Gastroesophageal sphincter (tissue), 4 donors: ENCODE measurements around the gene AGAP2. TPM values are rescaled to one million over a fixed set of nuclear protein-coding genes. Genes with fewer than 3 reads are reported as not detected.
"Not testable (repeated sequence)": the region's sequence is repeated elsewhere in the genome, so short reads cannot be mapped to it uniquely, and the experiment has no call there.

Experiments
- ATAC-seq: fragments of 150-250 bp; one replicate; pipeline ENCODE4 v1.9.1; 2016; ENCODE audit warnings: mild to moderate bottlenecking, moderate library complexity
- H3K27ac ChIP-seq, 4 donors: fragments of 200-600 bp; sonication (generic) in 3 of 4; 1 replicate in 3 of 4; 2 replicates in 1 of 4; pipeline ENCODE4 v1.5.1; 2016 to 2019
- H3K27me3 ChIP-seq: fragments of 200-600 bp; sonication (generic); one replicate; pipeline ENCODE4 v1.5.1; 2019
- H3K36me3 ChIP-seq, 2 donors: fragments of 200-600 bp; sonication (generic); one replicate each; pipeline ENCODE4 v1.5.1; 2019; ENCODE audit warnings: control low read depth in 1 of 2
- H3K4me1 ChIP-seq, 3 donors: fragments of 200-600 bp; sonication (generic); 1 replicate in 2 of 3; 2 replicates in 1 of 3; pipeline ENCODE4 v1.5.1; 2016 to 2019; ENCODE audit warnings: control low read depth in 2 of 3
- H3K4me3 ChIP-seq, 2 donors: fragments of 200-600 bp; sonication (generic); one replicate each; pipeline ENCODE4 v1.5.1; 2019; ENCODE audit warnings: mild to moderate bottlenecking in 1 of 2, moderate library complexity in 1 of 2
- H3K9me3 ChIP-seq, 3 donors: fragments of 200-600 bp; sonication (generic); one replicate each; pipeline ENCODE4 v1.5.1; 2017 to 2019; ENCODE audit warnings: control low read depth in 2 of 3
- EP300 ChIP-seq: sonication (generic); formaldehyde crosslinking; IDR thresholded peaks from one replicate; pipeline ENCODE4 v1.6.1; 2017; ENCODE audit warnings: antibody characterized with exemption, mild to moderate bottlenecking
- POLR2A ChIP-seq, 2 donors: fragments of 450-650 bp; IDR thresholded peaks; one replicate each; pipeline ENCODE4 v1.6.1; 2017; ENCODE audit warnings: antibody characterized with exemption in 2 of 2, mild to moderate bottlenecking in 2 of 2, moderate library complexity in 1 of 2
- POLR2AphosphoS5 ChIP-seq: sonication (generic); formaldehyde crosslinking; IDR thresholded peaks from one replicate; pipeline ENCODE4 v1.6.1; 2017; ENCODE audit warnings: antibody characterized with exemption
- WGBS, 2 donors: methylation state at CpG; one replicate each; pipeline ENCODE4 v1.1.5; 2018; ENCODE audit warnings: low coverage in 1 of 2; 5-methylcytosine and 5-hydroxymethylcytosine counted together
- total RNA-seq, 4 donors: library from RNA; depleted of rRNA; stranded (reverse); fragments of >200 nt; gene quantifications; one replicate each; pipeline ENCODE4 v1.1.0, GENCODE V29; 2016
- TF ChIP-seq, protein P1 (sequence below), 4 experiments: fragments of 200-600 bp in 2 of 4; fragments of 450-650 bp in 2 of 4; sonication (generic) in 1 of 4; IDR thresholded peaks; one replicate each; pipeline ENCODE4 v1.5.1; 2017 to 2019; ENCODE audit warnings: antibody characterized with exemption in 4 of 4, mild to moderate bottlenecking in 2 of 4, moderate library complexity in 2 of 4

The AGAP2 gene
- total RNA-seq, 4 donors from 2014 or later = 1.6 to 4.2 (median 3.3) TPM

- Histone ChIP-seq H3K4me3 (no peak overlapping the region), H3K36me3 (peaks cover 0 to 42% of the 10 kb centered on the region in 2 donors), H3K4me1 (peaks cover 0 to 28% (median 4%) of the 10 kb centered on the region in 3 donors), H3K27me3 (peaks cover 32% of the 10 kb centered on the region), H3K9me3 (no peaks in the 10 kb centered on the region), H3K27ac (no peak overlapping the region)
- 19 to 60% methylated on average over 2 to 10 of the region's 11 CpGs for whole genome bisulfite sequencing, 2 donors
- ATAC-seq = no peak
- TF ChIP-seq, protein P1, sequence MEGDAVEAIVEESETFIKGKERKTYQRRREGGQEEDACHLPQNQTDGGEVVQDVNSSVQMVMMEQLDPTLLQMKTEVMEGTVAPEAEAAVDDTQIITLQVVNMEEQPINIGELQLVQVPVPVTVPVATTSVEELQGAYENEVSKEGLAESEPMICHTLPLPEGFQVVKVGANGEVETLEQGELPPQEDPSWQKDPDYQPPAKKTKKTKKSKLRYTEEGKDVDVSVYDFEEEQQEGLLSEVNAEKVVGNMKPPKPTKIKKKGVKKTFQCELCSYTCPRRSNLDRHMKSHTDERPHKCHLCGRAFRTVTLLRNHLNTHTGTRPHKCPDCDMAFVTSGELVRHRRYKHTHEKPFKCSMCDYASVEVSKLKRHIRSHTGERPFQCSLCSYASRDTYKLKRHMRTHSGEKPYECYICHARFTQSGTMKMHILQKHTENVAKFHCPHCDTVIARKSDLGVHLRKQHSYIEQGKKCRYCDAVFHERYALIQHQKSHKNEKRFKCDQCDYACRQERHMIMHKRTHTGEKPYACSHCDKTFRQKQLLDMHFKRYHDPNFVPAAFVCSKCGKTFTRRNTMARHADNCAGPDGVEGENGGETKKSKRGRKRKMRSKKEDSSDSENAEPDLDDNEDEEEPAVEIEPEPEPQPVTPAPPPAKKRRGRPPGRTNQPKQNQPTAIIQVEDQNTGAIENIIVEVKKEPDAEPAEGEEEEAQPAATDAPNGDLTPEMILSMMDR (IDR thresholded peaks at IDR 0.05) = no peak
- TF ChIP-seq POLR2A (IDR thresholded peaks at IDR 0.05) = no peak
- no peak for TF ChIP-seq EP300
- TF ChIP-seq POLR2AphosphoS5 = no peak
These were observed 15.6 kb downstream of the AGAP2 start for GRCh38 chr12:57722716-57723629.

DNA sequence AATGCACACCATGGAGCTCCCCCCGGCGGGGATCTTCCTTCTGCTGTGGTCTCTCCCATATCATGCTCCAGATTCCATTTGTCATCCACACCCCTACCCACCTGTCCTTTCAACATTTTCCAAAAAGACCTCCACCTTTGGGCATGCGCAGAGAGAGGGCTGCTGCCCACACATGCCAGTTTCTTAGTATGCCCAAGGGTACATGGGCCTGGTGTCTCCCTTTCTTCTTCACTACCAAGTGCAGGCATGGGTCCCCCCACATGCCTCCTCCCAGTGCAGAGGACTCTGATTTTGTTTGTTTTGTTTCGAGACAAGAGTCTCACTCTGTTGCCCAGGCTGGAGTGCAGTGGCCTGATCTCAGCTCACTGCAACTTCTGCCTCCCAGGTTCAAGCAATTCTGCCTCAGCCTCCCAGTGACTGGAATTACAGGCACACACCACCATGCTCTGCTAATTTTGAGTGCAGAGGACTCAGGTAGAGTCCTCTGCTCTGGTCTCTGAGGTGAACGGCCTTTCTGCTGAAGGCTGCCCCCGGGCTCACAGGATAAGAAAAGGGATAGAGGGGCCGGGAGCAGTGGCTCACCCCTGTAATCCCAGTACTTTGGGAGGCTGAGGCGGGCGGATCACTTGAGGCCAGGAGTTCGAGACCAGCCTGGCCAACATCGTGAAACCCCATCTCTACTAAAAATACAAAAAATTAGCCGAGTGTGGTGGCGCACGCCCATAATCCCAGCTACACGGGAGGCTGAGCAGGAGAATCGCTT is 16.5 kb downstream of the AGAP2 start:
- WGBS, 2 donors = 79% methylated on average over 5 of the region's 16 CpGs; no CpG with 5 or more reads in 1 of the 2 donors
- peaks cover 23% of the 10 kb centered on the region for H3K27me3 ChIP-seq
- not testable (repeated sequence) for H3K27ac ChIP-seq, H3K9me3 ChIP-seq, ATAC-seq, H3K4me3 ChIP-seq
- peaks cover 0 to 52% of the 10 kb centered on the region in 2 donors for H3K36me3 ChIP-seq
- H3K4me1 ChIP-seq = peaks cover 0 to 19% (median 4%) of the 10 kb centered on the region in 3 donors

DNA sequence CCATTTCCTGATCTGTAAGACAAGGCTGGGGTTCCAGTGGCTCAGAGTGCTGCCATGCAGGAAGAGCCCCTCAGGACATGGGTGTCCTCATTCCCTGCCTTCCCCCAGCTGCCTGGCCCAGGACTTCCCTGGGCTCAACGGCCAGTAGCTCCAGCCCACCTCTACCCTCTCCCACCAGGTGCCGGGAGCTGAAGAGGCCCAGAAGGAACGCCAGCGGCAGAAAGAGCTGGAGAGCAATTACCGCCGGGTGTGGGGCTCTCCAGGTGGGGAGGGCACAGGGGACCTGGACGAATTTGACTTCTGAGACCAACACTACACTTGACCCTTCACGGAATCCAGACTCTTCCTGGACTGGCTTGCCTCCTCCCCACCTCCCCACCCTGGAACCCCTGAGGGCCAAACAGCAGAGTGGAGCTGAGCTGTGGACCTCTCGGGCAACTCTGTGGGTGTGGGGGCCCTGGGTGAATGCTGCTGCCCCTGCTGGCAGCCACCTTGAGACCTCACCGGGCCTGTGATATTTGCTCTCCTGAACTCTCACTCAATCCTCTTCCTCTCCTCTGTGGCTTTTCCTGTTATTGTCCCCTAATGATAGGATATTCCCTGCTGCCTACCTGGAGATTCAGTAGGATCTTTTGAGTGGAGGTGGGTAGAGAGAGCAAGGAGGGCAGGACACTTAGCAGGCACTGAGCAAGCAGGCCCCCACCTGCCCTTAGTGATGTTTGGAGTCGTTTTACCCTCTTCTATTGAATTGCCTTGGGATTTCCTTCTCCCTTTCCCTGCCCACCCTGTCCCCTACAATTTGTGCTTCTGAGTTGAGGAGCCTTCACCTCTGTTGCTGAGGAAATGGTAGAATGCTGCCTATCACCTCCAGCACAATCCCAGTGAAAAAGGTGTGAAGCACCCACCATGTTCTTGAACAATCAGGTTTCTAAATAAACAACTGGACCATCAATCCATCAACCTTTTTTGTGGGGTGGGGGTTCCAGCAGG is 17.6 kb downstream of the AGAP2 start:
- no peak for ATAC-seq
- H3K4me3 ChIP-seq = no peak overlapping the region
- TF ChIP-seq, protein P1 (IDR thresholded peaks at IDR 0.05) = no peak
- TF ChIP-seq EP300 = no peak
- TF ChIP-seq POLR2A (IDR thresholded peaks at IDR 0.05) = no peak
- TF ChIP-seq POLR2AphosphoS5 = no peak
- H3K27me3 ChIP-seq = peaks cover 12% of the 10 kb centered on the region
- WGBS, 2 donors = 80 to 83% methylated on average over 1 to 3 of the region's 11 CpGs
- no peaks in the 10 kb centered on the region for H3K9me3 ChIP-seq
- H3K4me1 ChIP-seq = peaks cover 0 to 7% (median 2%) of the 10 kb centered on the region in 3 donors
- H3K27ac ChIP-seq = no peak overlapping the region
- peaks cover 0 to 63% of the 10 kb centered on the region in 2 donors for H3K36me3 ChIP-seq

DNA sequence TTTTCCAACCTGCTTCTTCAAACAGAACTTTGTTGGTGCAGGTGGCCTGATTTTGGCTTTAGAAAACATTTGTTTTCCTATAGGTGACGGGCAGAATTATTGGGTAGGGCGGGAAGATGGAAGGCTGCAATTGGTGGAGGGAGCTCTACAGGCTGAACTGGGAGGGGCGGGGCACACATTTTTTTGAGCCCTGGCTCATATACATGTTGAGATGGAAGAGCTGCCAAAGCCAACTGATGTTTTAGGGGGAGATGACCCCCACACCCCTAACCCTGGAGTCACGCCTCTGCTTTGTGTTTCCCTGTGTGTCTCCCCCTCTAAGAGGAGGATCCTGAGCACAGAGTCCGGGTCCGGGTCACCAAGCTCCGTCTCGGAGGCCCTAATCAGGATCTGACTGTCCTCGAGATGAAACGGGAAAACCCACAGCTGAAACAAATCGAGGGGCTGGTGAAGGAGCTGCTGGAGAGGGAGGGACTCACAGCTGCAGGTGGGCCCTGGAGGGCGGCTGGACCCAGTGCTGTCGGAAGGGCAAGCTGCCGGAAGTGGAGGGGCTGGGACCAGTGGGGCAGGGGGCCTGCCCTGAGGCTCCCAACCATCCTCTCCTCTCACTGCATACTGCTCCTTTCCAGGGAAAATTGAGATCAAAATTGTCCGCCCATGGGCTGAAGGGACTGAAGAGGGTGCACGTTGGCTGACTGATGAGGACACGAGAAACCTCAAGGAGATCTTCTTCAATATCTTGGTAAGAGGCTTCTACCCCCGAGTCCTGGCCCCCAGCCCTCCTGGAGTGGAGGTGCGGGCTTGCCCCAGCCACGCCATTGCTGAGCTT is 18.6 kb downstream of the AGAP2 start:
- no peaks in the 10 kb centered on the region for H3K9me3 ChIP-seq

More for the DNA sequence above, 18.6 kb downstream of the AGAP2 start:
- Histone ChIP-seq H3K4me1 (no peaks in the 10 kb centered on the region), H3K27ac (no peak overlapping the region), H3K27me3 (peaks cover 3% of the 10 kb centered on the region), H3K36me3 (peaks cover 0 to 72% of the 10 kb centered on the region in 2 donors), H3K4me3 (no peak overlapping the region)
- 85 to 100% methylated on average over 2 to 5 of the region's 20 CpGs for WGBS, 2 donors
- ATAC-seq = no peak
- TF ChIP-seq POLR2A (IDR thresholded peaks at IDR 0.05) (no peak), EP300 (no peak), POLR2AphosphoS5 (no peak)
- TF ChIP-seq, protein P1 (IDR thresholded peaks at IDR 0.05) = no peak
